HG03460 (cell line): ENCODE results near the gene COCH.
"Not testable (repeated sequence)": the region's sequence is repeated elsewhere in the genome, so short reads cannot be mapped to it uniquely, and the experiment has no call there.

ENCODE experiments used
- ATAC-seq: cut with Tn5 transposase; IDR thresholded peaks from one replicate; pipeline ENCODE4 v1.9.1; 2021; ENCODE audit not compliant: unreplicated experiment

COCH gene

DNA sequence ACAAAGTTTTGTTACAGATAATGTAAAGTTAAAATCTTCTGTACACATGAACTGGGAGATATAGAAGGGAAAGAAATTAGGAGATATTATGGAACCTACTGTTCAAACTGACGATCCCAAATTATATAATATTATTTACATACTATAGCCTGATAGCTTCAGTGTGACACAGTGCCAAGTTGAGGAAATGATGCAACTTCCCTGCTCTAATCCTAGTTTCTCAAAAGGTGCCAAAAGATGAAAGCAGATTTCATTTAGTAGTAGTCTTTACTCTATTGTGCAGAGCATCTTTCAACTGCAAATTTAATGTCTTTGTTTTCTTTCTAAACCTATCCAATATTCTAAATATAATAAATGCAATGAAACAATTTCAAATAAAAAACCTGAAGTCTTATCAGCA, 46.9 kb downstream of the COCH start:
- no peak for ATAC-seq

DNA sequence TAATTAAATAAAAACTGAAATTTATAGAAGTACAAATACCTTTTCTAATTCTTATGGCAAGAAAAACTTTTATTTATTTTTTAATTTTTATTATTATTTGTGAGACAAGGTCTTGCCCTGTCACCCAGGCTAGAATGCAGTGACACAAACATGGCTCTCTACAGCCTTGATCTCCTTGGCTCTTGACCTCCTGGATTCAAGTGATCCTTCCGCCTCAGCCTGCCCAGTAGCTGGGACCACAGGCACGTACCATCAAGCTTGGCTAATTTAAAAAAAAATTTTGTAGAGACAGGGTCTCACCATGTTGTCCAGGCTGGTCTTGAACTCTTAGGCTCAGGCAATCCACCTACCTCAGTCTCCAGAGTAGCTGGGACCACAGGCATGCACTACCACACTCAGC, 47.4 kb downstream of the COCH start:
- ATAC-seq = no peak

DNA sequence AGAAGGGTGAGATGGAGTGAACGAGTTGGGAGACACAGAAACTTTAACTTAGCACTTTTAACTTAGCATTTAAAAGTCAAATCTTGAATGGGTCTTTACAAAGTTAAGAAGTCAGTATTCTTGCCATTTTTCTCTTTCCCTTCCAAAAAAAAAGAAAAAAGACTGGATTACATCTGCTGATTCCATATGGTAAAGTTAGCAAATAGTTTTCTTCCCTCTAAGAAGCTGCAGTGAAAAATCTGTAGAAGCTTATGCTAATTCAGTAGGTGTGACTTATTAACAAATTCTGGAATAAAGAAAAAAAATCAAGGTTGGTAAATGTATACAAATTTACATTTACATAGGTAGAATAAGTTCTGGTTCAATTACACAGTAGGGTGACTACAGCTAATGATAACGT, 50.9 kb downstream of the COCH start:
- ATAC-seq = no peak

DNA sequence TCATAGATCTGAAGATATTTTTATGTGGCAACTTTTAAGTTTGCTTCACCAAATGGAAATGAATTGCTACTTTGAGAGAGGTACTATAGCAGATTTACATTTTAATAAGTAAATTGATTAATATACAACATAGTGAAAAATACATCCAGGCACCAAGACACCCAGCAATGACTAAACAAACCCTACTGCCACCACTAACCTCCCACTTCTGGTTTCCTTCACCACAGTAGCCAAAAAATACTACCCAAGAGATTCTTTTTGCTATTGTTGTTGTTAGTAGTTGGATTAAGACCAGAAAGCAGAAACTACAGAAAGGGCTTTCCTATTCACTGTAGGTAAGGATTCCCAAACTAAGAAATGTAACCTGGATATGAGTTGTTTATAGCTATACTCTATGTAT, 54.1 kb downstream of the COCH start:
- ATAC-seq = no peak

DNA sequence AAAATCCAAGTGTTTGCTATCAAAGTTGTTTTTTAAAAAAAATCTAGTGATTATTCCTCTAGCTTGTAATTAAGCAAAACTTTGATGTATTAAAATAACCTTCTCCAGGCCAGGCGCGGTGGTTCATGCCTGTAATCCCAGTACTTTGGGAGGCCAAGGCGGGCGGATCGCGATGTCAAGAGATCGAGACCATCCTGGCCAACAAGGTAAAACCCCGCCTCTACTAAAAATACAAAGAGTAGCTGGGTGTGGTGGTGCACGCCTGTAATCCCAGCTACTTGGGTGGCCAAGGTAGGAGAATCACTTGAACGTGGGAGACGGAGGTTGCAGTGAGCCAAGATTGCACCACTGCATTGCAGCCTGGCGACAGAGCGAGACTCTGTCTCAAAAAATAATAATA, 59.6 kb downstream of the COCH start:
- ATAC-seq = not testable (repeated sequence)

DNA sequence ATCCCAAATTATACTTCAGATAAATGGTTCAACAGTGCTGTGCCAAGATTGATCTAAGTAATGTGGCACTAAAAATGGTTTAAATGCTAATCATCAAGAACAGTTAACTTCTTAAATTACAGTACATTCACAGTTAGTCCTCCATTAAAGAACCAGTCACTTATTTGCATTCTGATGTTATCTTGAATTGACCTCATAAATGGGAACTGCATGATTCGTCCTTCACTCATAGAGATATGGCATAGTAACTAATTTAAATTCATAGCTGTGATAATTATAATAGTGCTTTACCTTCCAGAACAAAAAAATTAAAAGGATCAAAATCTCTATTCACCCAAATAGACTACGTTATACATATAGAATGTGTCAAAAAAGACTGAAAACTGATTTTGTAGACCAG, 61.1 kb downstream of the COCH start:
- ATAC-seq = no peak

DNA sequence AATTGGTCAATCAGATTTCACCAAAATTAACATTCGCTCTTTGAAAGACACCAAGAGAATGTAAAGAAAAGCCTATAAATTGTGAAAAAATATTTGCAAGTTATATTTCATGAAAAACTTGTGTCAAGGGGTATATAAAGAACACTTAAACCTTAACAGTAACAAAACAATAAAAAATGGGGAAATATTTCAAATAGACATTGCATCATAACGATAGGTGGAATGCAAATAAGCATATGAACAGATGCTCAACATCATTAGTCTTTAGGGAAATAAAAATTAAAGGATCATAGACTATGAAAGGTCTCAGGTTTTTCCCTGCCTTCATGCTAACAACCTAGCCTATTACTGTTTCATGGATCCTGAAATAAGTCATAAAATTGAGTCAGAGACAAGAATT, 64.3 kb downstream of the COCH start:
- no peak for ATAC-seq
